Jurkat, Clone E6-1 (cell line): ENCODE results near the gene INAFM1.
A peak's percentile ranks its signal among the peaks of the same experiment; 100 is the strongest.
"Not testable (repeated sequence)": the region's sequence is repeated elsewhere in the genome, so short reads cannot be mapped to it uniquely, and the experiment has no call there.

Experiments
- DNase-seq: peaks from one replicate; pipeline ENCODE4 v3.0.0-alpha.2; 2011; ENCODE audit warnings: low read depth, low spot score
- H3K4me3 ChIP-seq: 2 replicates; pipeline ENCODE4 v1.5.1; 2011; ENCODE audit warnings: mild to moderate bottlenecking, low read length, control low read depth, moderate library complexity

The INAFM1 gene

GRCh38 chr19:47261946-47262793 lies 12.5 kb upstream of the INAFM1 start:
- DNase-seq, H3K4me3 ChIP-seq: not testable (repeated sequence)

GRCh38 chr19:47264629-47265028 lies 10.1 kb upstream of the INAFM1 start:
- DNase-seq, result no peak
- no peak overlapping the region for H3K4me3 ChIP-seq

GRCh38 chr19:47266401-47266941 lies 8.2 kb upstream of the INAFM1 start:
- no peak for DNase-seq
- H3K4me3 ChIP-seq, result no peak overlapping the region

GRCh38 chr19:47267350-47267759 lies 7.3 kb upstream of the INAFM1 start:
- H3K4me3 ChIP-seq, result no peak overlapping the region
- no peak for DNase-seq

- DNase-seq, result no peak
- no peak overlapping the region for H3K4me3 ChIP-seq
Observed at GRCh38 chr19:47268028-47268427, 6.7 kb upstream of the INAFM1 start.

- no peak for DNase-seq
- no peak overlapping the region for H3K4me3 ChIP-seq
Observed at GRCh38 chr19:47269596-47269995, 5.1 kb upstream of the INAFM1 start.

- DNase-seq, result no peak
- no peak overlapping the region for H3K4me3 ChIP-seq
Observed at GRCh38 chr19:47270408-47270807, 4.3 kb upstream of the INAFM1 start.

GRCh38 chr19:47271949-47272348 lies 2.7 kb upstream of the INAFM1 start:
- no peak overlapping the region for H3K4me3 ChIP-seq

GRCh38 chr19:47272448-47273312 lies 2.0 kb upstream of the INAFM1 start:
- no peak for DNase-seq
- H3K4me3 ChIP-seq, result peak overlapping the region; percentile 86

More at GRCh38 chr19:47271949-47272348, 2.7 kb upstream of the INAFM1 start:
- no peak for DNase-seq

GRCh38 chr19:47273313-47274070 lies 1.2 kb upstream of the INAFM1 start:
- peak; percentile 88 for DNase-seq
- peak overlapping the region; percentile 86 for H3K4me3 ChIP-seq

- no peak for DNase-seq
- H3K4me3 ChIP-seq, result peak overlapping the region; percentile 28; the same call in 1 of the 2 replicates
Observed at GRCh38 chr19:47274891-47275761, 441 bp downstream of the INAFM1 start.

- H3K4me3 ChIP-seq, result no peak overlapping the region
- no peak for DNase-seq
Observed at GRCh38 chr19:47275791-47276461, 1.2 kb downstream of the INAFM1 start.

GRCh38 chr19:47276513-47276912 lies 1.8 kb downstream of the INAFM1 start:
- not testable (repeated sequence) for DNase-seq, H3K4me3 ChIP-seq

GRCh38 chr19:47280183-47280797 lies 5.6 kb downstream of the INAFM1 start:
- DNase-seq, result peak; percentile 35
- H3K4me3 ChIP-seq, result no peak overlapping the region

- DNase-seq, result no peak
- H3K4me3 ChIP-seq, result no peak overlapping the region
Observed at GRCh38 chr19:47283405-47284059, 8.8 kb downstream of the INAFM1 start.

- H3K4me3 ChIP-seq, result no peak overlapping the region
- peak; percentile 67 for DNase-seq
Observed at GRCh38 chr19:47284324-47284899, 9.7 kb downstream of the INAFM1 start.
